MG63 (cell line): ENCODE measurements around the gene RNU6-8. TPM values are rescaled to one million over a fixed set of nuclear protein-coding genes. Genes with fewer than 3 reads are reported as not detected.
A peak's percentile ranks its signal among the peaks of the same experiment; 100 is the strongest.

Experiments
- DNase-seq: peaks from one replicate; pipeline ENCODE4 v3.0.0-alpha.2; 2020
- H3K27me3 ChIP-seq: fragments of 250-450 bp; sonication (Bioruptor Pico); 2 replicates; pipeline ENCODE4 v1.5.1; 2020; ENCODE audit warnings: mild to moderate bottlenecking, moderate library complexity
- H3K36me3 ChIP-seq: fragments of 250-450 bp; sonication (Bioruptor Pico); 2 replicates; pipeline ENCODE4 v1.5.1; 2020; ENCODE audit warnings: mild to moderate bottlenecking, moderate library complexity
- H3K4me3 ChIP-seq: fragments of 250-450 bp; sonication (Bioruptor Pico); 2 replicates; pipeline ENCODE4 v1.5.1; 2020; ENCODE audit warnings: mild to moderate bottlenecking, moderate library complexity
- H3K9me3 ChIP-seq: fragments of 250-450 bp; sonication (Bioruptor Pico); 2 replicates; pipeline ENCODE4 v1.5.1; 2020; ENCODE audit warnings: mild to moderate bottlenecking, moderate library complexity
- total RNA-seq: library from RNA; depleted of rRNA; stranded (reverse); fragments of >200 nt; shearing (Covaris generic); gene quantifications from 2 replicates; pipeline ENCODE4 v1.2.3, GENCODE V29; 2014; ENCODE audit warnings: low replicate concordance; rRNA removed

RNU6-8 gene
- not detected in 2 replicates for total RNA-seq

- H3K9me3 ChIP-seq, result no peaks in the 10 kb centered on the region
- no peak within 1 kb of the TSS for H3K4me3 ChIP-seq
- no peaks in the 10 kb centered on the region for H3K27me3 ChIP-seq
- H3K36me3 ChIP-seq, result no peaks in the 10 kb centered on the region
- no peak for DNase-seq
Measured at GRCh38 chr14:32202998-32203882, at the start of gene RNU6-8. Gene RNU6-8, minus strand, starts transcription at chr14:32203269.

GRCh38 chr14:32252030-32252670 is 49.1 kb upstream of the RNU6-8 start:
- Histone ChIP-seq H3K27me3 (no peaks in the 10 kb centered on the region), H3K36me3 (no peaks in the 10 kb centered on the region), H3K4me3 (no peak overlapping the region), H3K9me3 (no peaks in the 10 kb centered on the region)
- peak; percentile 13 for DNase-seq

- Histone ChIP-seq H3K4me3 (no peak overlapping the region), H3K36me3 (no peaks in the 10 kb centered on the region), H3K9me3 (no peaks in the 10 kb centered on the region), H3K27me3 (no peaks in the 10 kb centered on the region)
- no peak for DNase-seq
Measured at GRCh38 chr14:32251530-32251929, 48.5 kb upstream of the RNU6-8 start.

- no peaks in the 10 kb centered on the region for H3K27me3 ChIP-seq
- no peak for DNase-seq
- H3K4me3 ChIP-seq, result no peak overlapping the region
Measured at GRCh38 chr14:32250681-32251080, 47.6 kb upstream of the RNU6-8 start.

GRCh38 chr14:32249780-32250179 is 46.7 kb upstream of the RNU6-8 start:
- Histone ChIP-seq H3K36me3 (no peaks in the 10 kb centered on the region), H3K9me3 (no peaks in the 10 kb centered on the region), H3K27me3 (no peaks in the 10 kb centered on the region), H3K4me3 (no peak overlapping the region)
- no peak for DNase-seq

More at GRCh38 chr14:32250681-32251080, 47.6 kb upstream of the RNU6-8 start:
- H3K36me3 ChIP-seq, result no peaks in the 10 kb centered on the region
- no peaks in the 10 kb centered on the region for H3K9me3 ChIP-seq

GRCh38 chr14:32249371-32249770 is 46.3 kb upstream of the RNU6-8 start:
- Histone ChIP-seq H3K9me3 (no peaks in the 10 kb centered on the region), H3K27me3 (no peaks in the 10 kb centered on the region), H3K4me3 (no peak overlapping the region), H3K36me3 (no peaks in the 10 kb centered on the region)
- DNase-seq, result no peak

- DNase-seq, result no peak
- H3K9me3 ChIP-seq, result no peaks in the 10 kb centered on the region
Measured at GRCh38 chr14:32246751-32247150, 43.7 kb upstream of the RNU6-8 start.

GRCh38 chr14:32244404-32244803 is 41.3 kb upstream of the RNU6-8 start:
- no peak overlapping the region for H3K4me3 ChIP-seq
- no peak for DNase-seq
- H3K27me3 ChIP-seq, result no peaks in the 10 kb centered on the region

More at GRCh38 chr14:32246751-32247150, 43.7 kb upstream of the RNU6-8 start:
- Histone ChIP-seq H3K4me3 (no peak overlapping the region), H3K36me3 (no peaks in the 10 kb centered on the region), H3K27me3 (no peaks in the 10 kb centered on the region)

GRCh38 chr14:32233260-32233659 is 30.2 kb upstream of the RNU6-8 start:
- Histone ChIP-seq H3K36me3 (no peaks in the 10 kb centered on the region), H3K4me3 (no peak overlapping the region), H3K9me3 (no peaks in the 10 kb centered on the region), H3K27me3 (no peaks in the 10 kb centered on the region)
- no peak for DNase-seq

More at GRCh38 chr14:32244404-32244803, 41.3 kb upstream of the RNU6-8 start:
- no peaks in the 10 kb centered on the region for H3K36me3 ChIP-seq
- H3K9me3 ChIP-seq, result no peaks in the 10 kb centered on the region

- no peaks in the 10 kb centered on the region for H3K9me3 ChIP-seq
- H3K27me3 ChIP-seq, result no peaks in the 10 kb centered on the region
- DNase-seq, result no peak
- H3K36me3 ChIP-seq, result no peaks in the 10 kb centered on the region
- no peak overlapping the region for H3K4me3 ChIP-seq
Measured at GRCh38 chr14:32232481-32232880, 29.4 kb upstream of the RNU6-8 start.

GRCh38 chr14:32230695-32231280 is 27.7 kb upstream of the RNU6-8 start:
- peak; percentile 6 for DNase-seq
- H3K9me3 ChIP-seq, result no peaks in the 10 kb centered on the region
- no peaks in the 10 kb centered on the region for H3K27me3 ChIP-seq
- H3K4me3 ChIP-seq, result no peak overlapping the region
- no peaks in the 10 kb centered on the region for H3K36me3 ChIP-seq

- no peak for DNase-seq
- Histone ChIP-seq H3K4me3 (no peak overlapping the region), H3K9me3 (no peaks in the 10 kb centered on the region), H3K36me3 (no peaks in the 10 kb centered on the region), H3K27me3 (no peaks in the 10 kb centered on the region)
Measured at GRCh38 chr14:32230181-32230580, 27.1 kb upstream of the RNU6-8 start.

- H3K9me3 ChIP-seq, result no peaks in the 10 kb centered on the region
- DNase-seq, result no peak
- H3K27me3 ChIP-seq, result no peaks in the 10 kb centered on the region
- H3K36me3 ChIP-seq, result no peaks in the 10 kb centered on the region
- H3K4me3 ChIP-seq, result no peak overlapping the region
Measured at GRCh38 chr14:32226056-32226455, 23.0 kb upstream of the RNU6-8 start.

GRCh38 chr14:32225378-32225920 is 22.4 kb upstream of the RNU6-8 start:
- no peak for DNase-seq
- Histone ChIP-seq H3K27me3 (no peaks in the 10 kb centered on the region), H3K4me3 (no peak overlapping the region), H3K36me3 (no peaks in the 10 kb centered on the region), H3K9me3 (no peaks in the 10 kb centered on the region)

GRCh38 chr14:32224737-32225377 is 21.8 kb upstream of the RNU6-8 start:
- DNase-seq, result peak; percentile 17
- H3K27me3 ChIP-seq, result no peaks in the 10 kb centered on the region

GRCh38 chr14:32217301-32217700 is 14.2 kb upstream of the RNU6-8 start:
- H3K9me3 ChIP-seq, result no peaks in the 10 kb centered on the region
- H3K36me3 ChIP-seq, result no peaks in the 10 kb centered on the region
- DNase-seq, result no peak
- no peak overlapping the region for H3K4me3 ChIP-seq
- no peaks in the 10 kb centered on the region for H3K27me3 ChIP-seq

More at GRCh38 chr14:32224737-32225377, 21.8 kb upstream of the RNU6-8 start:
- H3K9me3 ChIP-seq, result no peaks in the 10 kb centered on the region
- no peaks in the 10 kb centered on the region for H3K36me3 ChIP-seq
- H3K4me3 ChIP-seq, result no peak overlapping the region
